Measurements from ENCODE around the gene SNED1.

Gene SNED1

GRCh38 chr2:240963065-240963867, 35.2 kb upstream of the SNED1 start:
- Histone ChIP-seq H3K27me3 (ENCODE audit: insufficient read depth, low read depth, severe bottlenecking) (no peaks in the 10 kb centered on the region), H3K36me3 (no peaks in the 10 kb centered on the region), H3K4me3 (ENCODE audit: low read depth, low read length) (no peak overlapping the region), H3K27ac (no peak overlapping the region), H3K9me3 (ENCODE audit: severe bottlenecking) (no peaks in the 10 kb centered on the region)
- DNase-seq, result no peak
- no peak for TF ChIP-seq CTCF (IDR thresholded peaks at IDR 0.05; ENCODE audit: low read depth, low read length)

- Histone ChIP-seq H3K27me3 (ENCODE audit: insufficient read depth, low read depth, severe bottlenecking) (no peaks in the 10 kb centered on the region), H3K9me3 (ENCODE audit: severe bottlenecking) (no peaks in the 10 kb centered on the region), H3K36me3 (no peaks in the 10 kb centered on the region), H3K27ac (no peak overlapping the region), H3K4me3 (ENCODE audit: low read depth, low read length) (no peak overlapping the region)
- DNase-seq, result no peak
- no peak for TF ChIP-seq CTCF (IDR thresholded peaks at IDR 0.05; ENCODE audit: low read depth, low read length)
Observed at GRCh38 chr2:240963868-240964703, 34.3 kb upstream of the SNED1 start.

DNA sequence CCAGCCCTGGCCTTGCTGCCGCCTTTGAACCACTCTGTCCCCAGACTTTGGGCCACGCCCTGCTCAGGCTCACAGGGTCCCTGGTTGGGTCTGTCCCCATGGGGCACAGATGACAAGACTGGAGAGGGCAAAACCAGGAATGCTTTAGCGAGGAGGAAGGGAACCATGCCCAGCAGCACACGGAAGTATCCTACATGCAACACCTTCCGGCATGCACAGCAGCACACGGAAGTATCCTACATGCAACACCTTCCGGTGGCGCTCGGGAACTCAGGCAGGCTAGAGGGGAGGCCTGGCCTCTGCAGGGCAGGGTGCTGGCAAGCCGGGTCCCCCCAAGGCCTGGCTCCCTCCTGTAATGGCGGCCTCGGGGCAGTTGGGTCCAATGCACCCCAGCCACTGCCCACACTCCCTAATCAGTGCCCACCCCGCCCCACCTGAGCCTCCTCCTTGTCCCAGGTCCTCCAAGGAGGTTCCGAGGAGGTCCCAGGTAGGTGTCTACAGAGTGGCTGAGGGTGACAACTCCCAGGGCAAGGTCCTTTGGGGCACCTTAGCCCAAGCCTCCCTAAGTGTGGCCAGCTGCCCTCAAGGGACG, 33.6 kb upstream of the SNED1 start:
- no peak for TF ChIP-seq CTCF (IDR thresholded peaks at IDR 0.05; ENCODE audit: low read depth, low read length)
- Histone ChIP-seq H3K36me3 (no peaks in the 10 kb centered on the region), H3K9me3 (ENCODE audit: severe bottlenecking) (no peaks in the 10 kb centered on the region), H3K27me3 (ENCODE audit: insufficient read depth, low read depth, severe bottlenecking) (no peaks in the 10 kb centered on the region), H3K4me3 (ENCODE audit: low read depth, low read length) (no peak overlapping the region), H3K27ac (no peak overlapping the region)
- DNase-seq, result no peak

DNA sequence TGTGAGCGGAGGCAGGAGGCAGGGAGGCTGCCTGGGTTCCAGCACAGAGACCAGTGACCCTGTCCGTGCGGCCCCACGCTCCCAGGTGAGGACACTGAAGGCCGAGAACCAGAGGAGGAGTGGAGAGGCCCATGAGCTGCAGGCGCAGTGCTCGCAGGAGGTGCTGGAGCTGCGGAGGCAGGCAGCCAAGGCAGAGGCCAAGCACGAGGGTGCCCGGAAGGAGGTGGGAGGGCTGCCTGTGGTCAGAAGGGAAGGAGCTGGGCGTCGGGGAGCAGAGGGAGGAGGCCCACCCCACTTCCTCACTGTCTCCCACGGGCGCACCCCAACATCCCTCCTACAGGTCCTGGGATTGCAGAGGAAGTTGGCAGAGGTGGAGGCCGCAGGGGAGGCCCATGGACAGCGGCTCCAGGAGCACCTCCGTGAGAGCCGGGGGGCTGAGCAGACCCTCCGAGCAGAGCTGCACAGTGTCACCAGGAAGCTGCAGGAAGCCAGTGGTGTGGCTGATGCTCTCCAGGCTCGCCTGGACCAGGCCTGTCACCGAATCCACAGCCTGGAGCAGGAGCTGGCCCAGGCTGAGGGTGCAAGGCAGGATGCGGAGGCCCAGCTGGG, 33.0 kb upstream of the SNED1 start:
- no peak for DNase-seq
- H3K4me3 ChIP-seq (ENCODE audit: low read depth, low read length), result no peak overlapping the region
- no peak overlapping the region for H3K27ac ChIP-seq

More for the DNA sequence above, 33.0 kb upstream of the SNED1 start:
- H3K36me3 ChIP-seq, result no peaks in the 10 kb centered on the region
- H3K9me3 ChIP-seq (ENCODE audit: severe bottlenecking), result no peaks in the 10 kb centered on the region
- TF ChIP-seq CTCF (IDR thresholded peaks at IDR 0.05; ENCODE audit: low read depth, low read length), result no peak
- no peaks in the 10 kb centered on the region for H3K27me3 ChIP-seq (ENCODE audit: insufficient read depth, low read depth, severe bottlenecking)

Measured in WERI-Rb-1 (cell line).